ENCODE results near the gene ADAMTS19. TPM values are rescaled to one million over a fixed set of nuclear protein-coding genes. Genes with fewer than 3 reads are reported as not detected.
A peak's percentile ranks its signal among the peaks of the same experiment; 100 is the strongest.

The ADAMTS19 gene
- total and polyA plus RNA-seq, 8 donors = 0.12 to 1.7 (median 0.35) TPM

GRCh38 chr5:129763651-129764050, 303.6 kb downstream of the ADAMTS19 start:
- no peak for ATAC-seq
- H3K27me3 ChIP-seq = no peaks in the 10 kb centered on the region
- TF ChIP-seq CTCF (IDR thresholded peaks at IDR 0.05) = no peak

GRCh38 chr5:129766798-129767197, 306.7 kb downstream of the ADAMTS19 start:
- no peak overlapping the region for H3K27ac ChIP-seq
- H3K9me3 ChIP-seq = no peaks in the 10 kb centered on the region
- no peak for ATAC-seq
- intact Hi-C loops (cut with DNase I) = no loop called here
- no peak for TF ChIP-seq CTCF (IDR thresholded peaks at IDR 0.05)
- H3K36me3 ChIP-seq = no peaks in the 10 kb centered on the region
- no peak for DNase-seq
- no peak overlapping the region for H3K4me3 ChIP-seq
- no peaks in the 10 kb centered on the region for H3K27me3 ChIP-seq
- H3K4me1 ChIP-seq = no peaks in the 10 kb centered on the region

More at GRCh38 chr5:129763651-129764050, 303.6 kb downstream of the ADAMTS19 start:
- Histone ChIP-seq H3K27ac (no peak overlapping the region), H3K9me3 (no peaks in the 10 kb centered on the region), H3K4me1 (no peaks in the 10 kb centered on the region), H3K36me3 (no peaks in the 10 kb centered on the region), H3K4me3 (no peak overlapping the region)
- no peak for DNase-seq
- intact Hi-C loops (cut with DNase I) = no loop called here

- intact Hi-C loops (cut with DNase I) = no loop called here
- H3K27me3 ChIP-seq = no peaks in the 10 kb centered on the region
- no peaks in the 10 kb centered on the region for H3K9me3 ChIP-seq
- no peaks in the 10 kb centered on the region for H3K36me3 ChIP-seq
- H3K27ac ChIP-seq = no peak overlapping the region
- peak; percentile 83 to 100 for TF ChIP-seq CTCF (IDR thresholded peaks at IDR 0.05)
- H3K4me1 ChIP-seq = no peaks in the 10 kb centered on the region
- DNase-seq = peak in 3 of 4 donors; percentile 32 to 92 (median 86)
- ATAC-seq = peak; percentile 98
- H3K4me3 ChIP-seq = no peak overlapping the region
These were observed 307.9 kb downstream of the ADAMTS19 start for GRCh38 chr5:129767927-129768380.

- H3K4me1 ChIP-seq = no peaks in the 10 kb centered on the region
- no peaks in the 10 kb centered on the region for H3K27me3 ChIP-seq
- TF ChIP-seq CTCF (IDR thresholded peaks at IDR 0.05) = no peak
- H3K4me3 ChIP-seq = no peak overlapping the region
- DNase-seq (no peak), ATAC-seq (no peak)
- H3K27ac ChIP-seq = no peak overlapping the region
- H3K9me3 ChIP-seq = no peaks in the 10 kb centered on the region
- no peaks in the 10 kb centered on the region for H3K36me3 ChIP-seq
- intact Hi-C loops (cut with DNase I) = no loop called here
These were observed 308.6 kb downstream of the ADAMTS19 start for GRCh38 chr5:129768735-129769134.

- ATAC-seq (no peak), DNase-seq (no peak)
- Histone ChIP-seq H3K4me1 (no peaks in the 10 kb centered on the region), H3K27ac (no peak overlapping the region), H3K36me3 (no peaks in the 10 kb centered on the region), H3K9me3 (no peaks in the 10 kb centered on the region), H3K4me3 (no peak overlapping the region), H3K27me3 (no peaks in the 10 kb centered on the region)
- TF ChIP-seq CTCF (IDR thresholded peaks at IDR 0.05) = no peak
- intact Hi-C loops (cut with DNase I) = loop anchor here in 1 of 2 donors (10.0 kb wide), 1 partner anchor 75 kb away; no protein-coding TSS in a partner anchor
These were observed 310.1 kb downstream of the ADAMTS19 start for GRCh38 chr5:129770024-129770820.
